Measurements from ENCODE around the gene OPCML. TPM values are rescaled to one million over a fixed set of nuclear protein-coding genes. Genes with fewer than 3 reads are reported as not detected.

The OPCML gene
- total RNA-seq, 1 experiment from 2014 or later = not detected

DNA sequence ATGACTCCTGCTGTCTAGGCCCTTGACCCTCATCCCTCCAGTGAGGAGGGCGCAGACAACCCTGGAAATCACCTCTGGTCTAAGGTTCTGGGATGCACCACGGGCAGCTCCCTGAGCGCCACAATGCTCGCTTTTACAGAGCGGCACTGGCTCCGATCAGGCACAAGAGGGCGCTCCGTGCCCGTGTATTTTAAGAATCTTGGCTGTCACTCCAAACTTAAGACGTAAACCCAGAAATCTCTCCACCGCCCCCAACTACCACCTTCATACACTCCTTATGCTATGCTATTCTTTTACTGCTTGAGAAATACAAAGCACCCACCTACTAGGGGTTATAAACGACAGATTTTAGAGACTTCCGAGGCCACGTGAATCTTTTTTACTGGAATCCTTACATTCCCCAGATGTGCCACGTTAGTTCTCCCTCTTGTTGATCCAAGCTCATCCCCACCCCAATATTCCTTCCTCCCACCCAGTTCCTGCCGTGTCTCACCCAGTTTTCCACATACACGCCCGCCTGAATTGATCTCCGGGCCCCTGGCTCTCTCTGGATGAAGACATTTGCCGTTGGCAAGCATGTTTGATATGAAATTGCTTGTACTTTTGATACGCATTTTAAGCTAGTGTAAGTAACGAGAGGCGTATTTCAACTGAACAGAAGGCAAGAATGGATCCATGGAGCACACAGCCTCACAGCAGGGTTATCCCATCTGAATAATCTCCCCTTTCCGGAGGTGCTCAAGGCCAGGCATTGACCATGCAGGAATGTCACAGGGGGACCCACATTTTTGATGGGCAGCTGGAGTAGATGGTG, 453.5 kb downstream of the OPCML start:
- no peak overlapping the region for H3K9ac ChIP-seq (ENCODE audit: low read length)
- ATAC-seq = peak; percentile 86
- H3K36me3 ChIP-seq (ENCODE audit: low read depth, low read length) = no peaks in the 10 kb centered on the region
- H3K9me2 ChIP-seq (replicated peaks; ENCODE audit: low read length) = no peaks in the 10 kb centered on the region
- no peak overlapping the region for H3K27ac ChIP-seq (ENCODE audit: low read length)
- no peaks in the 10 kb centered on the region for H4K20me1 ChIP-seq (ENCODE audit: low read length)
- TF ChIP-seq, protein P1, sequence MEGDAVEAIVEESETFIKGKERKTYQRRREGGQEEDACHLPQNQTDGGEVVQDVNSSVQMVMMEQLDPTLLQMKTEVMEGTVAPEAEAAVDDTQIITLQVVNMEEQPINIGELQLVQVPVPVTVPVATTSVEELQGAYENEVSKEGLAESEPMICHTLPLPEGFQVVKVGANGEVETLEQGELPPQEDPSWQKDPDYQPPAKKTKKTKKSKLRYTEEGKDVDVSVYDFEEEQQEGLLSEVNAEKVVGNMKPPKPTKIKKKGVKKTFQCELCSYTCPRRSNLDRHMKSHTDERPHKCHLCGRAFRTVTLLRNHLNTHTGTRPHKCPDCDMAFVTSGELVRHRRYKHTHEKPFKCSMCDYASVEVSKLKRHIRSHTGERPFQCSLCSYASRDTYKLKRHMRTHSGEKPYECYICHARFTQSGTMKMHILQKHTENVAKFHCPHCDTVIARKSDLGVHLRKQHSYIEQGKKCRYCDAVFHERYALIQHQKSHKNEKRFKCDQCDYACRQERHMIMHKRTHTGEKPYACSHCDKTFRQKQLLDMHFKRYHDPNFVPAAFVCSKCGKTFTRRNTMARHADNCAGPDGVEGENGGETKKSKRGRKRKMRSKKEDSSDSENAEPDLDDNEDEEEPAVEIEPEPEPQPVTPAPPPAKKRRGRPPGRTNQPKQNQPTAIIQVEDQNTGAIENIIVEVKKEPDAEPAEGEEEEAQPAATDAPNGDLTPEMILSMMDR (conservative IDR thresholded peaks at IDR 0.05; ENCODE audit: low read depth, low read length) = peak; percentile 92
- TF ChIP-seq EZH2phosphoT487 (IDR thresholded peaks at IDR 0.05; ENCODE audit: borderline replicate concordance, low read length) = no peak
- H3K27me3 ChIP-seq (ENCODE audit: low read length) = peaks cover 54% of the 10 kb centered on the region
- H3K4me2 ChIP-seq (ENCODE audit: low read length) = peak overlapping the region; percentile 17; the same call in 1 of the 2 replicates
- intact Hi-C loops (cut with micrococcal nuclease) = loop anchor here (1.0 to 2.0 kb wide), 2 partner anchors 85 to 756 kb away; no protein-coding TSS in a partner anchor
- no TSS peak for BruUV-seq (replicated peaks)
- H3K4me1 ChIP-seq (ENCODE audit: insufficient read depth, low read length) = no peaks in the 10 kb centered on the region
- H3F3A ChIP-seq (ENCODE audit: low read length, unreplicated experiment) = no peaks in the 10 kb centered on the region
- POLR2A ChIA-PET (ENCODE audit: unreplicated experiment) = no interaction called here
- peak overlapping the region; percentile 27; the same call in 1 of the 2 replicates for H2AFZ ChIP-seq (ENCODE audit: low read length)
- peak; percentile 64 for DNase-seq
- H3K79me2 ChIP-seq (ENCODE audit: low read length) = no peaks in the 10 kb centered on the region
- no peaks in the 10 kb centered on the region for H3K9me3 ChIP-seq (ENCODE audit: low read length)
- H3K4me3 ChIP-seq (ENCODE audit: low read length) = no peak overlapping the region
- CTCF ChIA-PET = interaction anchor here (0.6 kb wide), 1 partner anchor 73 kb away, joined by 3 read pairs; no protein-coding TSS in a partner anchor

DNA sequence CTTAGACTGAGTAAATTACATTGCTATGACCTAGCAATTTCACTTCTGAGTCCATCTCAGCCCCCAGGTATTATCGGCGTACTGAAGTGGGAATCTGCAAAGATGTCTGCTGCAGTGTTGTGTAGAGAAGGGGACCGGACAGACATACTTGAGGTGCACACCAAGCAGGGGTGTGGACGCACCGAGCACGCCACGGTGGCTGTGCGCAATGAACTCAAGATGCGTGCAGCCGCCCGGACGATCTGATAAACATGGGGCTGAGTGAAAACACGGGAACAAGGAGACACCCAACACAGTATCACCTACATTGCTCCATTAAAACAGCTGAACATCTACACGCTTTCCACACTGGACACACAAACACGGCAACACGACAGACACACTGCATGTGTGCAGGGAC, 454.3 kb downstream of the OPCML start:
- no peaks in the 10 kb centered on the region for H4K20me1 ChIP-seq (ENCODE audit: low read length)
- ChIA-PET CTCF (no interaction called here), POLR2A (ENCODE audit: unreplicated experiment) (no interaction called here)
- H3K27ac ChIP-seq (ENCODE audit: low read length) = no peak overlapping the region
- no peak overlapping the region for H2AFZ ChIP-seq (ENCODE audit: low read length)
- no peaks in the 10 kb centered on the region for H3K4me1 ChIP-seq (ENCODE audit: insufficient read depth, low read length)
- no peak overlapping the region for H3K9ac ChIP-seq (ENCODE audit: low read length)
- DNase-seq = no peak
- no peak for ATAC-seq
- BruUV-seq (replicated peaks) = no TSS peak
- no peaks in the 10 kb centered on the region for H3F3A ChIP-seq (ENCODE audit: low read length, unreplicated experiment)
- no peaks in the 10 kb centered on the region for H3K79me2 ChIP-seq (ENCODE audit: low read length)
- H3K4me3 ChIP-seq (ENCODE audit: low read length) = no peak overlapping the region
- H3K9me3 ChIP-seq (ENCODE audit: low read length) = no peaks in the 10 kb centered on the region
- TF ChIP-seq EZH2phosphoT487 (IDR thresholded peaks at IDR 0.05; ENCODE audit: borderline replicate concordance, low read length) (no peak), EZH2 (IDR thresholded peaks at IDR 0.05; ENCODE audit: low read length, unreplicated experiment) (no peak)
- TF ChIP-seq, protein P1 (conservative IDR thresholded peaks at IDR 0.05; ENCODE audit: low read depth, low read length) = no peak
- no peaks in the 10 kb centered on the region for H3K36me3 ChIP-seq (ENCODE audit: low read depth, low read length)
- no peaks in the 10 kb centered on the region for H3K9me2 ChIP-seq (replicated peaks; ENCODE audit: low read length)
- H3K4me2 ChIP-seq (ENCODE audit: low read length) = no peak overlapping the region
- peaks cover 54% of the 10 kb centered on the region for H3K27me3 ChIP-seq (ENCODE audit: low read length)
- intact Hi-C loops (cut with micrococcal nuclease) = loop anchor here (1.0 to 2.0 kb wide), 2 partner anchors 85 to 757 kb away; no protein-coding TSS in a partner anchor

DNA sequence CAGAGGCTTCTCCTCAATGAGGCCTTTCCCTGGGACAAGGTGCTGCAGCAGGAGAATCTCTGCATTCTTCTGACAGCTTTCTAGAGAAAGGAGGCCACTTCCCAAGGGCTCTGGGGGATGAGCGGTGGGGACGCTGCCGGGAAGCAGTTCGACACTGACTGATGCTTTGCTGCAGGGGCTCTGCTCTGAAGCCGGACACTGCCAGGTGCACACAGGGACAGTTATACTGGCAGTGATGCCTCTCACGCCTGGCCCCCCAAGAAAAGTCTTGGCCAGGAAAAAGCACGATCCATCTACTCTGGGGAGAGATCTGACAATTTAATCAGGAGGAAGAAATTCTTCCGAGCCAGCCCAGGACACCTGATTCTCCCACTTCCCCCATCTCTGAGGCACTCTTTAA, 456.9 kb downstream of the OPCML start:
- CTCF ChIA-PET = no interaction called here
- no TSS peak for BruUV-seq (replicated peaks)
- no peak for DNase-seq

More for the DNA sequence above, 456.9 kb downstream of the OPCML start:
- H3K9me2 ChIP-seq (replicated peaks; ENCODE audit: low read length) = no peaks in the 10 kb centered on the region
- intact Hi-C loops (cut with micrococcal nuclease) = no loop called here
- no peaks in the 10 kb centered on the region for H3K9me3 ChIP-seq (ENCODE audit: low read length)
- peaks cover 51% of the 10 kb centered on the region for H3K27me3 ChIP-seq (ENCODE audit: low read length)
- no peak for ATAC-seq
- no peaks in the 10 kb centered on the region for H3K79me2 ChIP-seq (ENCODE audit: low read length)
- no peak overlapping the region for H3K9ac ChIP-seq (ENCODE audit: low read length)
- H3K4me2 ChIP-seq (ENCODE audit: low read length) = no peak overlapping the region
- H3K4me1 ChIP-seq (ENCODE audit: insufficient read depth, low read length) = no peaks in the 10 kb centered on the region
- no peak for TF ChIP-seq EZH2phosphoT487 (IDR thresholded peaks at IDR 0.05; ENCODE audit: borderline replicate concordance, low read length)
- TF ChIP-seq, protein P1 (conservative IDR thresholded peaks at IDR 0.05; ENCODE audit: low read depth, low read length) = no peak
- TF ChIP-seq EZH2 (IDR thresholded peaks at IDR 0.05; ENCODE audit: low read length, unreplicated experiment) = no peak
- H3K27ac ChIP-seq (ENCODE audit: low read length) = no peak overlapping the region
- H3K36me3 ChIP-seq (ENCODE audit: low read depth, low read length) = no peaks in the 10 kb centered on the region
- no peak overlapping the region for H2AFZ ChIP-seq (ENCODE audit: low read length)
- H3F3A ChIP-seq (ENCODE audit: low read length, unreplicated experiment) = no peaks in the 10 kb centered on the region
- H3K4me3 ChIP-seq (ENCODE audit: low read length) = no peak overlapping the region
- no peaks in the 10 kb centered on the region for H4K20me1 ChIP-seq (ENCODE audit: low read length)
- POLR2A ChIA-PET (ENCODE audit: unreplicated experiment) = no interaction called here

Data from PC-3 (cell line).